Stomach (tissue), 4 donors: ENCODE data around the gene C12orf43.

Experiments
- EP300 ChIP-seq: sonication (generic); formaldehyde crosslinking; IDR thresholded peaks from one replicate; pipeline ENCODE4 v1.6.1; 2017; ENCODE audit warnings: antibody characterized with exemption
- POLR2A ChIP-seq, 4 donors: fragments of 450-650 bp; IDR thresholded peaks; one replicate each; pipeline ENCODE4 v1.6.1; 2016; ENCODE audit warnings: antibody characterized with exemption in 4 of 4, control low read depth in 2 of 4, mild to moderate bottlenecking in 1 of 4, moderate library complexity in 1 of 4
- POLR2AphosphoS5 ChIP-seq, 3 donors: sonication (generic); formaldehyde crosslinking; IDR thresholded peaks; one replicate each; pipeline ENCODE4 v1.6.1; 2016; ENCODE audit warnings: antibody characterized with exemption in 3 of 3
- TF ChIP-seq, protein P1 (sequence below), 7 experiments: fragments of 450-650 bp in 4 of 7; fragments of 200-600 bp in 3 of 7; sonication (generic) in 3 of 7; IDR thresholded peaks; one replicate each; pipeline ENCODE4 v1.5.1; 2016 to 2019; ENCODE audit warnings: antibody characterized with exemption in 7 of 7, control low read depth in 2 of 7, mild to moderate bottlenecking in 1 of 7

DNA sequence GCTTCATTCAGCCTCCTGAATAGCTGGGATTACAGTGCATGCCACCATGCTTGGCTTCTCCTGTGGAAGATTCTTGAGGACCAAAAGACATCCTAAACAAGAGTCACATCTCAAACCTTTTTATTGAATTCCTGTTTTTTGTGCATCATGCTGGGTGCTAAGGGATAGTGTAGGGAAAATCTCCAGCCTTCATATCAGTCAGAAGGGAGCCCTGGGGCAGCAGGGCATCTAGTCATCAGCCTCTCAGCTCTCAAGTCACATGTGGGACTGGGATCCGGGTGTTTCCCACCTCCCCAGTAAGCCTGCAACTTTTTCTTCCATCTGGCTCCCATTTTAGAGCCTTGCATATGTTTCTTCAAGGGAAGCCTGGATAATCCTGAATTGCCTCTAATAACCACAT lies 47.8 kb upstream of the C12orf43 start:
- TF ChIP-seq, protein P1, sequence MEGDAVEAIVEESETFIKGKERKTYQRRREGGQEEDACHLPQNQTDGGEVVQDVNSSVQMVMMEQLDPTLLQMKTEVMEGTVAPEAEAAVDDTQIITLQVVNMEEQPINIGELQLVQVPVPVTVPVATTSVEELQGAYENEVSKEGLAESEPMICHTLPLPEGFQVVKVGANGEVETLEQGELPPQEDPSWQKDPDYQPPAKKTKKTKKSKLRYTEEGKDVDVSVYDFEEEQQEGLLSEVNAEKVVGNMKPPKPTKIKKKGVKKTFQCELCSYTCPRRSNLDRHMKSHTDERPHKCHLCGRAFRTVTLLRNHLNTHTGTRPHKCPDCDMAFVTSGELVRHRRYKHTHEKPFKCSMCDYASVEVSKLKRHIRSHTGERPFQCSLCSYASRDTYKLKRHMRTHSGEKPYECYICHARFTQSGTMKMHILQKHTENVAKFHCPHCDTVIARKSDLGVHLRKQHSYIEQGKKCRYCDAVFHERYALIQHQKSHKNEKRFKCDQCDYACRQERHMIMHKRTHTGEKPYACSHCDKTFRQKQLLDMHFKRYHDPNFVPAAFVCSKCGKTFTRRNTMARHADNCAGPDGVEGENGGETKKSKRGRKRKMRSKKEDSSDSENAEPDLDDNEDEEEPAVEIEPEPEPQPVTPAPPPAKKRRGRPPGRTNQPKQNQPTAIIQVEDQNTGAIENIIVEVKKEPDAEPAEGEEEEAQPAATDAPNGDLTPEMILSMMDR (IDR thresholded peaks at IDR 0.05): no peak
- TF ChIP-seq POLR2AphosphoS5 (IDR thresholded peaks at IDR 0.05) (no peak), EP300 (no peak), POLR2A (IDR thresholded peaks at IDR 0.05) (no peak)
